HepG2 (cell line): ENCODE measurements around the gene DNAJB12. TPM values are rescaled to one million over a fixed set of nuclear protein-coding genes. Genes with fewer than 3 reads are reported as not detected.

ENCODE experiments used
- ATAC-seq: fragments of 200-7000 bp; cut with Tn5 transposase; 3 replicates; pipeline ENCODE4 v1.9.1; 2020; ENCODE audit warnings: mild to moderate bottlenecking, moderate library complexity
- BruUV-seq: library from RNA; stranded (reverse); fragments of 400-500 nt; replicated peaks from 2 replicates; lab custom pipeline; 2021; lab: Mats Ljungman, UMichigan
- CTCF ChIA-PET: fragments of 300-600 bp; formaldehyde crosslinking; extraction: SDS; loops from one replicate; lab custom pipeline; 2021; ENCODE audit warnings: low total read pairs, inconsistent platforms, low intra/inter-chr PET ratio; lab: Yijun Ruan, JAX
- POLR2A ChIA-PET: fragments of 350-600 bp; sonication (Branson Sonifier 250); formaldehyde crosslinking; loops from one replicate; lab custom pipeline; 2020; ENCODE audit warnings: antibody characterized with exemption, inconsistent platforms; lab: Yijun Ruan, JAX
- DNase-seq: peaks from one replicate; pipeline ENCODE4 v3.0.0-alpha.2; 2015; ENCODE audit warnings: low spot score
- FAIRE-seq: peaks from 3 replicates; lab custom pipeline; 2011; peaks lifted over from hg19 to GRCh38; lab: Jason Lieb, UNC
- H2AFZ ChIP-seq: one replicate; pipeline ENCODE4 v1.6.1; 2011; ENCODE audit warnings: low read length, inconsistent platforms
- H3K27ac ChIP-seq: fragments of 300-600 bp; 3 replicates; pipeline ENCODE4 v1.8.0; 2011; ENCODE audit warnings: mixed run types, mild to moderate bottlenecking, mixed read lengths, low read length, inconsistent platforms; ENCODE audit not compliant: insufficient read depth; ENCODE audit errors: extremely low read length
- H3K27me3 ChIP-seq, 2 experiments: fragments of 200-600 bp in 1 of 2; 2 replicates in 1 of 2; 3 replicates in 1 of 2; pipeline versions ENCODE4 v1.6.0 to v1.8.0; 2011; ENCODE audit warnings: low read length in 2 of 2, mild to moderate bottlenecking in 2 of 2, moderate library complexity in 2 of 2, inconsistent platforms in 1 of 2; ENCODE audit not compliant: insufficient read depth in 2 of 2, control insufficient read depth in 1 of 2
- H3K36me3 ChIP-seq, 2 experiments: fragments of 200-600 bp in 1 of 2; replicated peaks in 1 of 2; 2 replicates in 1 of 2; 3 replicates in 1 of 2; pipeline versions ENCODE4 v1.5.1 to v1.8.0; 2011; ENCODE audit warnings: low read length in 2 of 2, inconsistent platforms in 1 of 2; ENCODE audit not compliant: insufficient read depth in 2 of 2, control insufficient read depth in 1 of 2
- H3K4me1 ChIP-seq: 2 replicates; pipeline ENCODE4 v1.5.1; 2012; ENCODE audit warnings: low read length, inconsistent platforms; ENCODE audit not compliant: insufficient read depth
- H3K4me2 ChIP-seq: 2 replicates; pipeline ENCODE4 v1.6.0; 2011; ENCODE audit warnings: low read depth, low read length, inconsistent platforms
- H3K4me3 ChIP-seq, 3 experiments: fragments of 200-600 bp in 1 of 3; sonication (generic), shearing (Covaris generic) in 1 of 3; replicated peaks in 1 of 3; 2 replicates each; pipeline ENCODE4 v1.5.1; 2011 to 2016; ENCODE audit warnings: low read length in 3 of 3, inconsistent platforms in 2 of 3, low read depth in 2 of 3, mild to moderate bottlenecking in 2 of 3, control low read depth in 1 of 3, mixed read lengths in 1 of 3; ENCODE audit not compliant: insufficient read depth in 1 of 3
- H3K79me2 ChIP-seq: one replicate; pipeline ENCODE4 v1.6.1; 2011; ENCODE audit warnings: low read length, inconsistent platforms; ENCODE audit not compliant: insufficient read depth
- H3K9ac ChIP-seq: 2 replicates; pipeline ENCODE4 v1.6.0; 2011; ENCODE audit warnings: mild to moderate bottlenecking, low read depth, low read length, inconsistent platforms; ENCODE audit not compliant: insufficient read depth
- H3K9me3 ChIP-seq: 2 replicates; pipeline ENCODE4 v1.5.1; 2012; ENCODE audit warnings: mild to moderate bottlenecking, low read length
- H4K20me1 ChIP-seq: 2 replicates; pipeline ENCODE4 v1.6.0; 2011; ENCODE audit warnings: inconsistent platforms, mild to moderate bottlenecking, low read length, moderate library complexity; ENCODE audit not compliant: insufficient read depth
- AGO2 ChIP-seq: fragments of 200-400 bp; formaldehyde crosslinking; optimal IDR thresholded peaks from 2 replicates; pipeline ENCODE3; 2017; ENCODE audit warnings: mild to moderate bottlenecking, low read depth, low read length, moderate library complexity
- DNMT3B ChIP-seq: conservative IDR thresholded peaks from 2 replicates; pipeline ENCODE4 v1.6.1; 2016; ENCODE audit warnings: missing biosample characterization, control low read depth
- FLYWCH1 ChIP-seq: sonication (generic); formaldehyde crosslinking; IDR thresholded peaks from 2 replicates; pipeline ENCODE4 v1.8.1; 2023; ENCODE audit warnings: mild to moderate bottlenecking, missing genetic modification reagents
- FOXO4 ChIP-seq: sonication (generic); formaldehyde crosslinking; conservative IDR thresholded peaks from 2 replicates; pipeline ENCODE4 v1.8.1; 2023; ENCODE audit warnings: missing genetic modification reagents
- JUNB ChIP-seq: sonication (generic); formaldehyde crosslinking; IDR thresholded peaks from 2 replicates; pipeline ENCODE4 v1.8.0; 2022; ENCODE audit warnings: missing genetic modification reagents, mild to moderate bottlenecking, borderline replicate concordance
- MATR3 ChIP-seq: sonication (generic); formaldehyde crosslinking; IDR thresholded peaks from 2 replicates; pipeline ENCODE4 v1.4.0; 2020; ENCODE audit warnings: missing genetic modification reagents
- MBD4 ChIP-seq: IDR thresholded peaks from 2 replicates; pipeline ENCODE4 v1.6.1; 2012; ENCODE audit warnings: low read length, inconsistent platforms, borderline replicate concordance
- MXD4 ChIP-seq: IDR thresholded peaks from 2 replicates; pipeline ENCODE4 v1.6.1; 2016; ENCODE audit warnings: mild to moderate bottlenecking, missing biosample characterization, missing genetic modification reagents
- NCOA1 ChIP-seq: sonication (generic); formaldehyde crosslinking; IDR thresholded peaks from 2 replicates; pipeline ENCODE4 v1.9.0; 2021; ENCODE audit warnings: missing genetic modification reagents
- POGZ ChIP-seq: sonication (generic); formaldehyde crosslinking; IDR thresholded peaks from 2 replicates; pipeline ENCODE4 v1.4.0; 2020; ENCODE audit warnings: mild to moderate bottlenecking, missing genetic modification reagents
- RBM22 ChIP-seq: fragments of 200-400 bp; formaldehyde crosslinking; optimal IDR thresholded peaks from 2 replicates; pipeline ENCODE3; 2017; ENCODE audit warnings: mild to moderate bottlenecking, low read length, moderate library complexity
- SETDB1 ChIP-seq: sonication (generic); formaldehyde crosslinking; IDR thresholded peaks from 2 replicates; pipeline ENCODE4 v1.5.1; 2020; ENCODE audit warnings: missing genetic modification reagents, mild to moderate bottlenecking, borderline replicate concordance
- SMAD1 ChIP-seq: sonication (generic); formaldehyde crosslinking; IDR thresholded peaks from 2 replicates; pipeline ENCODE4 v1.4.0; 2020; ENCODE audit warnings: missing genetic modification reagents, low read depth, mild to moderate bottlenecking, borderline replicate concordance
- ZFP37 ChIP-seq: sonication (generic); formaldehyde crosslinking; IDR thresholded peaks from 2 replicates; pipeline ENCODE4 v1.4.0; 2020; ENCODE audit warnings: missing genetic modification reagents, borderline replicate concordance
- ZFY ChIP-seq: sonication (generic); formaldehyde crosslinking; IDR thresholded peaks from 2 replicates; pipeline ENCODE4 v1.4.0; 2020; ENCODE audit warnings: missing genetic modification reagents
- ZNF263 ChIP-seq: sonication (generic); formaldehyde crosslinking; IDR thresholded peaks from 2 replicates; pipeline ENCODE4 v1.4.0; 2020; ENCODE audit warnings: missing genetic modification reagents
- ZNF383 ChIP-seq: sonication (generic); formaldehyde crosslinking; IDR thresholded peaks from 2 replicates; pipeline ENCODE4 v1.4.0; 2020; ENCODE audit warnings: missing genetic modification reagents, mild to moderate bottlenecking, borderline replicate concordance
- WGBS: methylation state at CpG from one replicate; pipeline ENCODE4 v1.1.6; 2017; ENCODE audit warnings: low lambda C conversion rate; 5-methylcytosine and 5-hydroxymethylcytosine counted together
- in situ Hi-C: cut with HindIII; loops from 2 replicates; pipeline ENCODE4 v1.10.0; 2017; ENCODE audit warnings: low pct_unique_long_range_greater_than_20kb; ENCODE audit not compliant: extremely low pct_ligation_motif_present
- intact Hi-C: fragments of 100-400 bp; cut with micrococcal nuclease; formaldehyde crosslinking; loops from one replicate; pipeline ENCODE4 v1.10.0; 2022; ENCODE audit not compliant: unreplicated experiment
- polyA plus RNA-seq, 8 experiments: library from polyadenylated mRNA; depleted of rRNA in 3 of 8; stranded (reverse) in 7 of 8; unstranded in 1 of 8; fragments of >200 nt; fragmentation: Illumina TruSeq in 4 of 8; extraction: Trizol in 4 of 8; gene quantifications; 2 replicates each; pipeline versions ENCODE4 v1.2.1 to v1.2.3, GENCODE V29; 2011 to 2016; ENCODE audit warnings: low read depth in 4 of 8, missing spikeins in 1 of 8, mixed read lengths in 1 of 8; ENCODE audit not compliant: insufficient read depth in 1 of 8
- total RNA-seq, 5 experiments: library from RNA; depleted of rRNA; stranded (reverse); fragments of >200 nt; fragmentation: Illumina TruSeq; extraction: Trizol; gene quantifications; 2 replicates each; pipeline ENCODE4 v1.2.3, GENCODE V29; 2016; ENCODE audit warnings: low read depth in 1 of 5
- TF ChIP-seq, protein P1 (sequence below): sonication (generic); formaldehyde crosslinking; IDR thresholded peaks from 2 replicates; pipeline ENCODE4 v1.4.0; 2020; ENCODE audit warnings: missing genetic modification reagents, borderline replicate concordance
- TF ChIP-seq, protein P2 (sequence below): sonication (generic); formaldehyde crosslinking; IDR thresholded peaks from 2 replicates; pipeline ENCODE4 v1.8.1; 2023; ENCODE audit warnings: mild to moderate bottlenecking, missing genetic modification reagents

Gene DNAJB12
- total and polyA plus RNA-seq, 2 of the 13 experiments (the other 11 are each of a cell fraction or from before 2014, with no cell fraction given), result 10.8 to 18.2 TPM

DNA sequence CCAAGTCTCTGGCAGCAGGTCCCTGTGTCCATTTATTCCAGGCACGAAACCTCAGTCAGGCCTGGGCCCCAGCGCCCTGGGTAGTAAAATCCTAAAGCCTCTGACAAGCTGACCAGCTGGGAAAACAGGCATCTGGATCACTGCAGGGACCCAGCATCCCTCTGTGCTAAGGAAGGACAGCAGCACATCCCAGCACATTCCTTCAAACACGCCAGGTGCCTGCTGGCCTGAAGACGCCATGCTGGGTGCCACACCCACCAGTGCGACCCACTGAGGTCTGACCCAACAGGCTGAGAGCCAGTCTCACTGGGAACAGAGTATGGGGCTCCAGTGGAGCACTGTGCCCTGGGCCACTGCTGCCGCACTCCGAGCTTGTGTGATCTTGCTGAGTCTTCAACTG lies 6.4 kb downstream of the DNAJB12 start:
- no peak overlapping the region for H3K4me2 ChIP-seq
- TF ChIP-seq FLYWCH1 (no peak), SETDB1 (CRISPR knock-in tag) (no peak), MATR3 (CRISPR knock-in tag) (no peak), ZNF383 (CRISPR knock-in tag) (no peak), AGO2 (no peak), NCOA1 (CRISPR knock-in tag) (no peak), SMAD1 (CRISPR knock-in tag) (no peak), FOXO4 (CRISPR knock-in tag) (no peak), ZNF263 (no peak), JUNB (CRISPR knock-in tag) (no peak), ZFY (CRISPR knock-in tag) (no peak), MXD4 (CRISPR knock-in tag) (no peak), MBD4 (no peak), ZFP37 (CRISPR knock-in tag) (no peak), RBM22 (no peak), DNMT3B (CRISPR knock-in tag) (no peak), POGZ (CRISPR knock-in tag) (no peak)
- TF ChIP-seq, protein P1, sequence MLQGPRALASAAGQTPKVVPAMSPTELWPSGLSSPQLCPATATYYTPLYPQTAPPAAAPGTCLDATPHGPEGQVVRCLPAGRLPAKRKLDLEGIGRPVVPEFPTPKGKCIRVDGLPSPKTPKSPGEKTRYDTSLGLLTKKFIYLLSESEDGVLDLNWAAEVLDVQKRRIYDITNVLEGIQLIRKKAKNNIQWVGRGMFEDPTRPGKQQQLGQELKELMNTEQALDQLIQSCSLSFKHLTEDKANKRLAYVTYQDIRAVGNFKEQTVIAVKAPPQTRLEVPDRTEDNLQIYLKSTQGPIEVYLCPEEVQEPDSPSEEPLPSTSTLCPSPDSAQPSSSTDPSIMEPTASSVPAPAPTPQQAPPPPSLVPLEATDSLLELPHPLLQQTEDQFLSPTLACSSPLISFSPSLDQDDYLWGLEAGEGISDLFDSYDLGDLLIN (CRISPR knock-in tag), result no peak
- TF ChIP-seq, protein P2, sequence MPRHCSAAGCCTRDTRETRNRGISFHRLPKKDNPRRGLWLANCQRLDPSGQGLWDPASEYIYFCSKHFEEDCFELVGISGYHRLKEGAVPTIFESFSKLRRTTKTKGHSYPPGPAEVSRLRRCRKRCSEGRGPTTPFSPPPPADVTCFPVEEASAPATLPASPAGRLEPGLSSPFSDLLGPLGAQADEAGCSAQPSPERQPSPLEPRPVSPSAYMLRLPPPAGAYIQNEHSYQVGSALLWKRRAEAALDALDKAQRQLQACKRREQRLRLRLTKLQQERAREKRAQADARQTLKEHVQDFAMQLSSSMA (CRISPR knock-in tag), result no peak
- FAIRE-seq, result no peak
- 88% methylated on average over 5 of the region's 7 CpGs for WGBS
- no peak overlapping the region for H2AFZ ChIP-seq
- H3K36me3 ChIP-seq, result peaks cover 13 to 36% of the 10 kb centered on the region in 2 experiments
- no peaks in the 10 kb centered on the region for H4K20me1 ChIP-seq
- H3K27ac ChIP-seq, result no peak overlapping the region
- BruUV-seq, result no TSS peak
- H3K9me3 ChIP-seq, result no peaks in the 10 kb centered on the region
- intact Hi-C loops, result no loop called here
- no peak overlapping the region for H3K4me3 ChIP-seq
- H3K4me1 ChIP-seq, result peaks cover 11% of the 10 kb centered on the region
- ChIA-PET POLR2A (interaction anchor here (1.5 kb wide), 1 partner anchor 75 kb away, joined by 6 read pairs; the partner anchor contains the start of gene DDIT4), CTCF (no interaction called here)
- no peaks in the 10 kb centered on the region; a peak in 1 of 5 replicates for H3K27me3 ChIP-seq
- in situ Hi-C loops, result loop anchor here (25.0 kb wide), 1 partner anchor 261 kb away; the partner anchor contains the start of gene SPOCK2
- peaks cover 29% of the 10 kb centered on the region for H3K79me2 ChIP-seq
- no peak for ATAC-seq
- H3K9ac ChIP-seq, result no peak overlapping the region
- DNase-seq, result no peak
